GM20000 (cell line): ENCODE measurements around the gene TMEM33.

ENCODE experiments used
- DNase-seq: peaks from one replicate; pipeline ENCODE4 v3.0.0; 2012; ENCODE audit warnings: low spot score
- CTCF ChIP-seq: IDR thresholded peaks from 2 replicates; pipeline ENCODE4 v1.5.1; 2012; ENCODE audit warnings: mild to moderate bottlenecking, control low read depth; ENCODE audit errors: extremely low read depth, missing control alignments

The TMEM33 gene

GRCh38 chr4:41998019-41998418, 62.8 kb downstream of the TMEM33 start:
- no peak for TF ChIP-seq CTCF
- no peak for DNase-seq

DNA sequence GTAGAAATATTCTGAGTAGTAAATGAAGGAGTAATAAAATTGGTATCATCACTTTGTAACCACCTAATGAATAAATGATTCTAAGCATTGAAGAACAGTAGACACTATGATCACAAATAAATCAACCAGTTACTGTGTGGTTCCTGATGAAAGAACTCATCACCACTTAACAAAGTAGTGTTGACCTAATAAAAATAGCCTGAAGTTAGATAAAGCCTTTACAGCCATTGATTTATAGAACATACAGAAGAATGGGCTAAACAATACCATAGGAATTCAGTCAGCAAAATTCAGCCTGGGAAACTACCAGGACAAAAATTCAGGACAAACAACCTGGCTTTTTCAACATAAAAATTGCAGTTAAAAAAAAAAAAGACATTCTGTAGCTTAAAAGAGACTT, 64.1 kb downstream of the TMEM33 start:
- no peak for TF ChIP-seq CTCF

GRCh38 chr4:42008011-42008786, 73.0 kb downstream of the TMEM33 start:
- no peak for TF ChIP-seq CTCF
- no peak for DNase-seq

More for the DNA sequence above, 64.1 kb downstream of the TMEM33 start:
- DNase-seq, result no peak
